Measurements from ENCODE around the gene ANKS1B.
"Not testable (repeated sequence)": the region's sequence is repeated elsewhere in the genome, so short reads cannot be mapped to it uniquely, and the experiment has no call there.

Gene ANKS1B

GRCh38 chr12:99035803-99036202, 948.9 kb downstream of the ANKS1B start:
- DNase-seq = no peak

- DNase-seq = not testable (repeated sequence)
Measured at GRCh38 chr12:99034201-99034600, 950.5 kb downstream of the ANKS1B start.

GRCh38 chr12:99029511-99030271, 955.0 kb downstream of the ANKS1B start:
- no peak for DNase-seq

DNA sequence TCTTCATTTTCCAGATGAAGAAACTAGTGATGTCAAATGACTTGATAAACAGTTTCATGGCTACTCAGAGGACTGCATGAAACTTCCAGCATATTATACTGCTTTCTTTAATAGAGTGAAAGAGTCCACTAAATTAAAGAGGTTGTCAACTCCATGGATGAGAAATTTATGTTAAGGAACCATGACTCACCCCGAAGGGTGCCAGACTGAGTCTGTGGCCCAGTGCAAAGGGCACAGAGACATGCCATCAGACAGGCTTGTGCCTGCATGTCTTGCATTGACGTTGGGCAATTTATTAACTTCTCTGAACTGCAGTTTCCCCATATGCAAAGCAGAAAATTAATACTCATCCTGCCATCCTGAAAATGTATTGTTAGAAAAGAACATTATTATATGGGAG, 957.3 kb downstream of the ANKS1B start:
- DNase-seq = no peak

DNA sequence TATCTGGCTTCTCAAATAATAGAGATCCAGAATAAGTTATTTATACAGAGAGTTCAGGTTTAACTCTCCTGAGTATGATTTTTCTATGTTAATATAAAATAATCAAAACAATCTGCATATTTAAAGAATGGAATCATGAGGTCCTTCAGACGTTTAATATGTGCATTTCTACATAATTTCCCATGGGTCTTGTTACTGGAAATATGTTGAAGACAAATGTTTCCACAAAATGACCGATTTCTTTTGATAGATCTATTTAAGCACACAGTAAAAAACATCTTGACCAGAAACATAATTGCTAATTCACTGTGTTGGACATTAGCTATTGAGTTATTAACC, 957.7 kb downstream of the ANKS1B start:
- DNase-seq = no peak

DNA sequence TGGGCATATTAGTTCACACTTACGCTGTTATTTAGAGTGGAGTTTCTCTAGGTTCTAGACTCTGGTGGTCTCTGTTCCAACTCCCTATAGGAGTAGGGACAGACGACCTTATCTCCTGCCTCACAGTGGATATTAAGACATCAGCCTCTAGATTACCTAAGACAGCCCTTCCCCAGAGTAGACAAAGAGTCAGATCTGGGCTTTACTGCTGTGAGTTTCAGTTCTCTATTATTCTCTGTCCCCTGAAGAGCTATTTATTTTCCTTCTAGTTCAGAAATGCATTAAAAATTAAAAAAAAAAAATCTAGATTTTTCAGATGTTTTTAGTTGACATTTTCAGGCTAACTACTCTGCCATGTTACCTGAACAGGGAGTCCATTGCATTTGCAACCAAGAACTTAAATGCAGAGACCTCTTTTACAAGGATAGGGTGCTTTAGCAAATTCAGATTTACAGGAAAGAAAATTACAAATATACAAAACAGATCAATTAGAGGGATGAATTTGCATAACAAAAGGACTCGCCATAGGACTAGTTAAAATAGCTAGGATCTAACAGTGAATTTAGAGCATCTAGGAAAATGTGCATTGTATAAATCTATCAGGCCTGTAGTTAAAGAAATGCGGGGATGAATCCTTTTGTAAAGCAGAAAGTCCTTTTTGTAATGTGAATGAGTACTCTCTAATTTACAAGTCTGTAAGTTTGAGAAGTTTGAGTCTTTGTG, 958.2 kb downstream of the ANKS1B start:
- DNase-seq = no peak

GRCh38 chr12:99024870-99025269, 959.9 kb downstream of the ANKS1B start:
- DNase-seq = no peak

DNA sequence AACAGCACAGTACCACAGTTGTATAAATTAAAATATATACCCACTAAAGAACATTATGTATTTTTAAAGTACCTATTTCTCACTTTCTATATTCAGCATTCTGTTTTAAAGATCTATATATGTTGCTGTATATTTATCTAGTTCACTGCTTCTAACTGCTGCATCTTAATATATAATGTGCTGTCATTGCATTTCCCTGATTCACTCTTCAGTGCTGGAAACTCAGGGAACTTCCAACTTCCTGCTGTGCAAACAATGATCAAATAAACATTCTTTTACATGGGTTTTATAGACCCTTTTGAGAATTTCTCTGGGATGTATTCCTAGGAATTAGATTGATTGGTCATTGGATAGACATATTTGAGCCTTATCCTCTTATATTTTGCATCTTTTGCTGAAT, 960.5 kb downstream of the ANKS1B start:
- no peak for DNase-seq

GRCh38 chr12:99020871-99021270, 963.9 kb downstream of the ANKS1B start:
- no peak for DNase-seq

GRCh38 chr12:99019798-99020197, 964.9 kb downstream of the ANKS1B start:
- no peak for DNase-seq

GRCh38 chr12:99017971-99018370, 966.8 kb downstream of the ANKS1B start:
- DNase-seq = no peak

DNA sequence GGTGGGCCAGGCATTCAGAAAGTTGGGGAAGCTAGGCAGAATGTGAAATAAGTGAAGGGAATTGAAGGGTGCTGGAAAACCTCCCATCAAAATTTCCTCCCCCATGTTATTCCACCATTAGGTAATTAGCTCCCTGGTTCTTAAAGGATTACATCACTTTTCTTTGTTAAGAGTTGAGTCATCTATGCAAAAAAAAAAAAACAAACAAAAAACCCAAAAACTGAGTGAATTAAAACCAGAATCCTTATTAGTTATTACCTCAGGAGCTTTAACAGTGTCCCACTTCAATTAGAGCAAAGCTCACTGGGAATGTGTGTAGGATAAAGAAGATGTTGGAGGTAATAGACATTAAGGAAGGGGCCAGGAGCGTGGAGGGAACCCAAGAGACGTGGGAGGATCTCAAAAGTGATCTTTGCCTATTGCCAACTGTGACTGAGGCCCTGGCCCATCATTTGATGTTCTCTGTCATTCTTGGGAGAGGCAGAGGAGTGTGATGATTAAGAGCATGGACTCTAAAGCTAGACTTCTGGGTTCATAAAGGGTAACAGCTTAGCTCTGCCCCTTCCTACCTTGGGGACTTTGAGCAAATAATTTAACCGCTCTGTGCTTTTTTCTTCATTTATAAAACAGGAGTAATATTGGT, 975.0 kb downstream of the ANKS1B start:
- peak; percentile 13 for DNase-seq

DNA sequence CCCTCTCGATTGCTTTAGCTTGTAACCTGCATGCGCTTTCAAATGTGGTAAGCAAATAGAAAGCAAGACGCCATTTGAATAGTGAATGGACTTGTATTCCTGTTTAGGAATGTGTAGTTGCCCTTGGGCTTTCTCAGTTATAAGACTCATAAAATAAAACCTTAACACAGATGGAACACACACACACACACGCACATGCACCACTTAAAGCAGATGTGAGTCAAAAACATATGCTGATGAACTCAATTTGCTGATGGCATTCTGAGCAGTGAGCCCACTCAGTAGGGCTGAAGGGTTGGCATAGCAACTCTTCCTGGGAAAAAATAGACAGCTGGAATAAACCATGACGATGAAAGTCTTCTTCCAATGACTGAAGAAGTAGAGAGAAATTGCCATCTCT, 979.1 kb downstream of the ANKS1B start:
- no peak for DNase-seq

- peak; percentile 47 for DNase-seq
Measured at GRCh38 chr12:99004799-99005466, 979.8 kb downstream of the ANKS1B start.

DNA sequence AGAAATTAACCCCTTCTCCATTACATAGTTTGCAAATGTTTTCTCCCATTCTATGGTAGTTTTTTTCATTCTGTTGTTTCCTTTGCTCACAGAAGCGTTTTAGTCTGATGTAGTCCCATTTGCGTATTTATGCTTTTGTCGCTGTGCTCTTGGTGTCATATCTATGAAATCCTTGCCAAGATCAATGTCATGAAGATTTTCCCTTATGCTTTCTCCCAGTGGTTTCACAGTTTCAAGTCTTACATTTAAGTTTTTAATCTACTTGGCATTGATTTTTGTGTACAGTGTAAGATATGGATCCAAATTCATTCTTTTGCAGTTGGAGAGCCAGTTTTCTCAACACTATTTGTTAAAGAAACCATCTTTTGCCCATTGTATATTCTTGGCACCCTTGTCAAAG, 982.0 kb downstream of the ANKS1B start:
- DNase-seq = no peak

GRCh38 chr12:99002156-99002555, 982.6 kb downstream of the ANKS1B start:
- DNase-seq = no peak

DNA sequence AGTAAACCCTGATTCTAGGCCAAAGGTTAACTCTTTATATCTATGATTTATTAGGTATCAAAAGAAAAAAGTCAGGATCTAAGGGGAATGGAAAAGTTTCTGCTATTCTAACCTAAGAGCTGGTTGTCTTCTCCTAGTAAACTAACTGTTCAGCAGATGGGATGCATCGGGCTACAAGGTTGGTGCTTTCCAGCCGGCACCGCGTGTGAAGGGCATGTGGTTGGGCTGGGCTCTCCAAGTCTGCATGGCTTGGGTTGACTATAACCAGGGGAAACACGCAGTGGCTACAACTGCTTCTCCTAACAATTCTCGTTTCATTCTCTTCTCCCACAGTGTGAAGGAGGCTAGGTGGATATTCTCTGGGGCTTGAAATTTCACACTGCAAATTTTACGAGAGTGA, 985.2 kb downstream of the ANKS1B start:
- DNase-seq = no peak

- DNase-seq = peak; percentile 63
Measured at GRCh38 chr12:98998697-98999299, 985.9 kb downstream of the ANKS1B start.

DNA sequence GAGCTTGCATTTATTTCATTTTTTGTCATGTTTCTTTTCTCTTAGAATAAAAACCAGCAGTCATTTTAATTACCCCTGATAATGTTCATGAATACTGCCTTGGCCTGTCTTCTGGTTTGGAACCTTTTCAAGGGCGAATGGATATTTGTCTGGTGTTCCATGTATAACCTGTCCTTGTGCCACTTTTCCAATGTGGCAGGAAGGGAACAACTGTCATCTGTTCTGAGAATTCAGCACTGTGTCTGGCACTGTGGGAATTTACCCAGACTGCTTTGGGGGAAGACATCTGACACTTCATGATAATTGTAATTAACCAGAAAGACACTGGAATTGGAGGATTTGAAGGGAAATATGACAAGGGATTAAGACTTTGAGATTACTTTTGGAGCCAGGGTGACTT, 986.8 kb downstream of the ANKS1B start:
- DNase-seq = no peak

- no peak for DNase-seq
Measured at GRCh38 chr12:98990648-98991047, 994.1 kb downstream of the ANKS1B start.

GRCh38 chr12:98985156-98985555, 999.6 kb downstream of the ANKS1B start:
- no peak for DNase-seq

- no peak for DNase-seq
Measured at GRCh38 chr12:98983647-98984046, 1001.1 kb downstream of the ANKS1B start.

DNA sequence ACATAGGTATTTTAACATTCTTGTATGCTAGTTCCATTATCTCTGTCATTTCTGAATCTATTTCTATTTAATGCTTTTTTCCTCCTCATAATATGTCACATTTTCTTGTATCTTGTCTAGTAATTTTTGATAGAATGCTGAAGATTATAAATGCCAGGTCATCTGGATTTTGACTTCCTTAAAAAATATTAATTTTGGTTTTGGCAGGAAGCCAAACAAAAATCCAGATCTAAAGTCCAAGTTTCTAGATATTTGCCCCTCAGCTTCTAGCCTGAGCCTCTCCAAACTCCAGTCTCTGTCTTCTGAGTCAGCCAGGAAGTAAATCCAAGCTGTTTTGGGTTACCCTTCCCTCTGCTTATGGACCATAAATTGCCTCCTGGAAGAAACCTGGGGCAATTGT, 1004.2 kb downstream of the ANKS1B start:
- DNase-seq = no peak

Measured in NCI-H69 (cell line).